Germinal center (tissue), 1 donor: ENCODE measurements around the gene LRRK1.

Experiments used
- DNase-seq: peaks from one replicate; pipeline ENCODE4 v3.0.0; 2012; ENCODE audit warnings: mixed read lengths, low spot score

The LRRK1 gene

GRCh38 chr15:101043911-101044624, 124.9 kb downstream of the LRRK1 start:
- DNase-seq, result no peak

DNA sequence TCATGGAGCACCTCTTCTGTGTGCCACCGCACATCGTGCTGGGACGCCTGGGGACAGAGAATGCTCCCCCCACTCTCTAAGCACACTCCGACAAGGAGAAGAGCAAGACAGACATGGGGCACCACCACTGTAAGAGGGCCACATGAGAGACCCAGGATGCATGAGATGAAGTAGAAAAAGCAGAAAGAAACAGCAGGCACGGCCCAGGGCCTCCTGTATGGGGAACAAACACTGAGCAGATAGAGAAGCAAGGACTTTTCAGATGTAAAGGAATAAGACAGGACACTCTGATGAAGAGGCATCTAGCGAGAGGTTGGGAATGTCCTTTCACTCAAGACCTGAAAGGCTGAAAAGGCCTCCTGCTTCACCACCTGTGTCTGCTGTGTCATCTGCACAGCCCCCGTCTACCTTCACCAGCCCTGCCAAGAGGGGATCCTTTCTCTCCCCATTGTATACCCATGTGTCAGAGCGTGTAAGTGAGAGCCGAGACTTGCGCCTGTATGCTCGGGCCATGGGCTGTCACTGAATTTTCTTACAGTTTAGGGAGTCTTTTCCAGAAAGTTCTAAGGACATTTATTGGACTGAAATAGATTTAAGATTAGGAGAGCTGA, 125.6 kb downstream of the LRRK1 start:
- no peak for DNase-seq

DNA sequence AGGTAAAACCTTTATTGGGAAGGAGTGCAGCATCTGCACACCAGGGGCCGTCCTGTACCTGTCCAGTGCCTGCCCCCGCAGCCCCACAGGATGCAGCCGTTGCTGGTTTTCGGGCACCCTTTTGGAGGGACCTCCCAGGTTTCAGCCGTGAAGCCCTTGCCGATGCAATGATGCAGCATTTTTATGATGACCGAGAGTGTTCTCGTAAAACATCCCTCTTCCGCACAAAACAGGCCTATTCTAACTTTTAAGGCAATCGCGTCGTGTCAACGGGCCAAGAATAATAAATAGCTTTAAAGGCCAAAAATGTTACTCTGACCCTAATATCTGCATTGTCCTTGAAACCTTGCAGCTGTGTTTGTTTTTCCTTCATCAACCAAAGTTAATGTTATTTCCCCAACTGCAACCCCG, 126.1 kb downstream of the LRRK1 start:
- no peak for DNase-seq

DNA sequence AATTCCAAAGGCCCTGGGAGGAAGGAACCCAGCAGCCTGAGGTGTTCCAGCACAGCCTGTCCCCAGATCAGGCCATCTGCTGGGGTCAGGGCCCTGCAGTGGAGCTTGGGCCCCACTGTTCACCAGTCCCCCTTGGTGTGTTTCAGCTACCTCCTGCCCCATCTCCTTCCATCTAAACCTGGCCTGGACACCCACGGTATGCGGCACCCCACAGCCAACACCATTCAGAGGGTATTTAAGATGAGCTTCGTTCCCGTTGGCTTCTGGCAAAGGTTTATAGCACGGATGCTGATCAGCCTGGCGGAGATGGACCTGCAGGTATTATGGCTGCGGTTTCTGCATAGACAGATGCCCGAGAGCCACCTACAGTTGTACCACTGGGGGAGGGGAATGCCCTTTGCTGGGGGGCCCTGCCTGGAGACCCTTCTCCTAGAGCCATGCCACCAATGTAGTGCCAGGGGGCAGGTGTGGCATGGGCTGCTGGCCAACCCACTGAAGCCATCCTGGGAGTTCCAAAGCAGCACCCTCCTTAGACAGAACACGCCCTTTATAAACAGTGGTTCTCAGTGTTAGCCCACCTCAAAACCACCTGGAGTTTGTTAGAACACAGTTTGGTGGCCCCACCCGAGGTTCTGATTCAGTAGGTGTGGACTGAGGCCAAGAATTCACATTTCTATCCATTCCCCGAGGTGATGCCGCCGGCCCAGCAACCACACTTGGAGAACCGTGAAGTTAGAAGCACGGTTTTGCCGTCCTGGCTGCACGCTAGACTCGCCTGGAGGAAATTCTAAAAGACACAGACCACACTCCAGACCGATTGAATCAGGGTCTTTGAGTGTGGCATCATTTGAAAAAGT, 126.9 kb downstream of the LRRK1 start:
- DNase-seq, result no peak

- no peak for DNase-seq
Observed at GRCh38 chr15:101046826-101047225, 127.7 kb downstream of the LRRK1 start.

GRCh38 chr15:101047301-101047781, 128.2 kb downstream of the LRRK1 start:
- DNase-seq, result no peak

- DNase-seq, result no peak
Observed at GRCh38 chr15:101048176-101048575, 129.0 kb downstream of the LRRK1 start.

- DNase-seq, result no peak
Observed at GRCh38 chr15:101048581-101049030, 129.4 kb downstream of the LRRK1 start.

- DNase-seq, result no peak
Observed at GRCh38 chr15:101049282-101049681, 130.1 kb downstream of the LRRK1 start.

- no peak for DNase-seq
Observed at GRCh38 chr15:101049856-101050622, 130.9 kb downstream of the LRRK1 start.

DNA sequence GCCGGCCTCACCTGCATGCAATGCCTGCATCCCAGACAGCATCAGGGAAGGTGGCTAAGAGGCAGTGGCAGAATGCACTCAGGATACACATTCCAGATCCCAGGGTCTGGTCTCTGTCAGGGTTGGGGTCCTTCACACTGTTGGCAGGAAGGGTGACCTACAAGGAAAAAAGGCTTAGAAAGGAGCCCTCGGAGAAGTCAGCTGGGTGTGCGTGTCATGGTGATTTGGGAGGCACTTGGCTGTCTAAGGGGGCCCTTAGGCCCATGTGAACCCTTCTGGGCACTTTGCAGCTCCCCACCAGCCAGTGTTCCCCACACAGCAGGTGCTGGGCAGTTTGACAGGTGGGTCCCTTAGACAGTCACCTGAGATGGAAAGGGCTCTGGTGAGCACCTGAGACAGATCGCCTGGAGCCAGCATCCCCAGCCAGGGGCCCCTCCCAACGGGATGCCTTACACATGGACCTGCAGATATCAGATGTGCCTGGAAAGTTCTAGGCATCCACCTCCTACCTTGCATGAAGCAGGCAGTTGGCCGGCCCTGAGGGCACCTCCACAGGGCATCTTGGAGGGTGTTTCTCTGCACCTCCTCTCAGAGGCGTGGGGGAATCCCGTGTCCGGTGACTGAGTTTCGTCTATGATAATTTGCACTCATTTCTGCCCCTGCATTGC, 131.6 kb downstream of the LRRK1 start:
- no peak for DNase-seq

- DNase-seq, result no peak
Observed at GRCh38 chr15:101051291-101052030, 132.3 kb downstream of the LRRK1 start.

DNA sequence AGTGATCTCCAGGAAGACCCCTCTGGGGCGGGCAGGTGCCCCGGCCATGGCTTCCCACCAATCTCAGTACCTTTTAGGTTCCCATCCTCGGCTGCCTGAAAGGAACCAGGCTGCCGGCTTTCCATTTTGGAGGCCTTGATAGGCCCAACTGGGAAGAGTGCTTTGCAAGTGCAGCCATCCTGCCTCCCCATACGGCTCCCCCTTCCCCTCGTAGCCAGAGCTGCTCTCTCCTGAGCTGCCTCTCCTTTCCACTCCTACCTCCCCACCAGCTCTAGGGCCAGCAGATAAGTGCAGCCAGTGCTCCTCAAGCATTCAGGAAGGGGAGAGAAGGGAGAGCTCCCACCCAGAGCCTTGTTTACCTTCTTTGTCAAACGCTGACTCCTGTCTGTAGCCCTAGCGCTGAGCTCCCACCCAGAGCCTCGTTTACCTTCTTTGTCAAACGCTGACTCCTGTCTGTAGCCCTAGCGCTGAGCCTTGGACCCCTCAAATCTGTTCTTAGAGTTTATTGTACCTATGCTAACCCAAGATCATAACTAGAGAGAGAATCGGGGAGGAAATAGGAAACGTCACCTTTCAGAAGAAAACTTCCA, 133.0 kb downstream of the LRRK1 start:
- DNase-seq, result no peak

DNA sequence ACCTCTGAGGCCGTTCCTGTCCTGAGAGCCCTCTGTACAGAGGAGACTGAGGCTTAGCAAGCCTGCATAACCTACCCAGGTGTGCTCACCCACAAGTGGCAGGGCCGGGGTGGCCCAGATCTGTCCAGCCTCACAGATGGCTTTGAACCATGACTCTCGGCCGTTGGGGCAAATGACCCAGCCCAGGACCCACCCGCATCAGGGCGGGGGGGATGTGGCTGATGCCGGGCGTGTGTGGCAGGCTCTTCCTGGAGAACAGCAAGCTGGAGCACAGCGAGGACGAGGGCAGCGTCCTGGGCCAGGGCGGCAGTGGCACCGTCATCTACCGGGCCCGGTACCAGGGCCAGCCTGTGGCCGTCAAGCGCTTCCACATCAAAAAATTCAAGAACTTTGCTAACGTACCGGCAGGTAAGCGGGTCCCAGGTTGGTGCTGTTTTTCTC, 133.5 kb downstream of the LRRK1 start:
- no peak for DNase-seq

- no peak for DNase-seq
Observed at GRCh38 chr15:101053261-101053660, 134.1 kb downstream of the LRRK1 start.

DNA sequence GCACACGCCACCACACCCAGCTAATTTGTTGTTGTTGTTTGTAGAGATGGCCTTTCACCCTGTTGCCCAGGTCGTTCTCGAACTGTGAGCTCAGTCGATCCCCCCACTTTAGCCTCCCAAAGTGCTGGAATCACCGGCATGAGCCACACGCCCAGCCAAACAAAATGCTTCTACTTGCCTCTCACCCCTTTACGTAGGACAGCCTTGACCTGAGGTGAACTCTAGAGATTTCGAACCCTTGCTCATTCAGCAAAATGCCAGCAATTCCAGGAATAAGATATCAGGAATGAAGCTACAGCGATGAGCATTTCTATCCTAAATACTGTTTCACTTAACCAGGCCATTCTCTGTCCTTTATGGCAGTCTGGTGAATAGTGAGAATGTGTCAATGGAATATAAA, 135.0 kb downstream of the LRRK1 start:
- no peak for DNase-seq

GRCh38 chr15:101054991-101055390, 135.8 kb downstream of the LRRK1 start:
- DNase-seq, result no peak

DNA sequence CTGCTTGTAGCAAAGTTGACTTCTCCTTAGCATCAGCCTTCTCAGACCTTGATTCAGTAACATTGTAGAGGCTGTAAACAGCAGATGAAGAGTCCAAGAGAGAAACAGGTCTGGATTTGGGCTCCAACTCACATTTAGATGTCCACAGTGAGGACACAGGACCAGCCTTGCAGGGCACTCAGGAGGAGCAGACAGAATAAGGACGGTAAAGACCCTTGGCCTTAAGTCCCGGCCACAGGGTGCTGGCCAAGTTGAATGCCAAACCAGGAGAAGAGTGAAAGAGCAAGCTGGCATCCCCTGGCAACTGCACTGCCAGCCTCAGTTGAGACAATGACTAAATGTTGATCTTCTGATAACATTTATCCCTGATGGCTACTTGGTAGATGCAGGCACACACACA, 136.3 kb downstream of the LRRK1 start:
- no peak for DNase-seq

- DNase-seq, result no peak
Observed at GRCh38 chr15:101056366-101057334, 137.5 kb downstream of the LRRK1 start.
